GM10266 (cell line): ENCODE measurements around the gene LPIN1.
"Not testable (repeated sequence)": the region's sequence is repeated elsewhere in the genome, so short reads cannot be mapped to it uniquely, and the experiment has no call there.

Experiments
- DNase-seq: peaks from one replicate; pipeline ENCODE4 v3.0.0; 2012; ENCODE audit errors: extremely low spot score
- CTCF ChIP-seq: IDR thresholded peaks from 2 replicates; pipeline ENCODE4 v1.5.1; 2012; ENCODE audit warnings: mild to moderate bottlenecking, low read depth; ENCODE audit not compliant: control insufficient read depth, insufficient read depth; ENCODE audit errors: missing control alignments

LPIN1 gene

GRCh38 chr2:11758647-11759046 is 12.2 kb downstream of the LPIN1 start:
- TF ChIP-seq CTCF, result no peak
- DNase-seq, result no peak

- DNase-seq, result not testable (repeated sequence)
These were observed 12.9 kb downstream of the LPIN1 start for GRCh38 chr2:11759182-11759975.

GRCh38 chr2:11761259-11761658 is 14.8 kb downstream of the LPIN1 start:
- no peak for DNase-seq
- no peak for TF ChIP-seq CTCF

GRCh38 chr2:11762031-11762430 is 15.6 kb downstream of the LPIN1 start:
- DNase-seq, result no peak
- no peak for TF ChIP-seq CTCF

GRCh38 chr2:11762799-11763461 is 16.5 kb downstream of the LPIN1 start:
- DNase-seq, result no peak
- no peak for TF ChIP-seq CTCF

- no peak for TF ChIP-seq CTCF
These were observed 17.9 kb downstream of the LPIN1 start for GRCh38 chr2:11764359-11764758.

GRCh38 chr2:11764920-11765319 is 18.5 kb downstream of the LPIN1 start:
- TF ChIP-seq CTCF, result no peak

More at GRCh38 chr2:11764359-11764758, 17.9 kb downstream of the LPIN1 start:
- DNase-seq, result no peak

More at GRCh38 chr2:11764920-11765319, 18.5 kb downstream of the LPIN1 start:
- no peak for DNase-seq
